ENCODE measurements around the gene U2AF2.

GRCh38 chr19:55619286-55619685, 35.5 kb upstream of the U2AF2 start:
- TF ChIP-seq POLR2A (IDR thresholded peaks at IDR 0.05) (no peak), CTCF (IDR thresholded peaks at IDR 0.05) (no peak)
